8988T (cell line): Measurements from ENCODE around the gene NUBP1.
"Not testable (repeated sequence)": the region's sequence is repeated elsewhere in the genome, so short reads cannot be mapped to it uniquely, and the experiment has no call there.

ENCODE experiments used
- DNase-seq: peaks from one replicate; pipeline ENCODE4 v3.0.0; 2011

Gene NUBP1

GRCh38 chr16:10743610-10744369, at the start of gene NUBP1:
Gene NUBP1, plus strand, starts transcription at chr16:10743842. Its CDS starts 22 bp downstream, at chr16:10743864.
- DNase-seq = peak; percentile 65

- no peak for DNase-seq
Observed at GRCh38 chr16:10693889-10694288, 49.8 kb upstream of the NUBP1 start.

GRCh38 chr16:10694306-10694705, 49.3 kb upstream of the NUBP1 start:
- DNase-seq = no peak

DNA sequence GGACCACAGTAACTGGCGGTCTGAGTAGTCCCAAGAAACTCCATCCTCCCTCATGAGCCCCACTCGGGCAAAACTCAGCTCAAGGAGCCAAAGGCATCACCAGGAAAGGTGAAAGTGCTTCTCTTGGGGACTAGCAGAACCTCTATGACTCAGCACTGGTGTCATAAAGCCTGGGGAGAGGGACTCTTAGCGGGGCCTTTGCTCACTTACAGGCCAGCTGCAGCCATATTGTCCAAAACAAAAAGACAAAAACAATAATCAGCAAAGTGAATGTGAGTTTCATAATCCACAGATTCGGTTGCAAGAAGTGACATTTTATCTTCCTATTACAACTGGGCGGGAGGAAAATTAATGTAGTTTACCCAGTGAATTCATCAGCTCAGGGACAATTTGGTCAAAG, 48.8 kb upstream of the NUBP1 start, which contains the start of gene TEKT5:
TSS of gene TEKT5 (minus strand) at position 101 of the 400 bp plus-strand sequence. CDS start at position 44, 57 bp downstream.
- no peak for DNase-seq

GRCh38 chr16:10699756-10700155, 43.9 kb upstream of the NUBP1 start:
- no peak for DNase-seq

GRCh38 chr16:10708969-10709368, 34.7 kb upstream of the NUBP1 start:
- DNase-seq = no peak

DNA sequence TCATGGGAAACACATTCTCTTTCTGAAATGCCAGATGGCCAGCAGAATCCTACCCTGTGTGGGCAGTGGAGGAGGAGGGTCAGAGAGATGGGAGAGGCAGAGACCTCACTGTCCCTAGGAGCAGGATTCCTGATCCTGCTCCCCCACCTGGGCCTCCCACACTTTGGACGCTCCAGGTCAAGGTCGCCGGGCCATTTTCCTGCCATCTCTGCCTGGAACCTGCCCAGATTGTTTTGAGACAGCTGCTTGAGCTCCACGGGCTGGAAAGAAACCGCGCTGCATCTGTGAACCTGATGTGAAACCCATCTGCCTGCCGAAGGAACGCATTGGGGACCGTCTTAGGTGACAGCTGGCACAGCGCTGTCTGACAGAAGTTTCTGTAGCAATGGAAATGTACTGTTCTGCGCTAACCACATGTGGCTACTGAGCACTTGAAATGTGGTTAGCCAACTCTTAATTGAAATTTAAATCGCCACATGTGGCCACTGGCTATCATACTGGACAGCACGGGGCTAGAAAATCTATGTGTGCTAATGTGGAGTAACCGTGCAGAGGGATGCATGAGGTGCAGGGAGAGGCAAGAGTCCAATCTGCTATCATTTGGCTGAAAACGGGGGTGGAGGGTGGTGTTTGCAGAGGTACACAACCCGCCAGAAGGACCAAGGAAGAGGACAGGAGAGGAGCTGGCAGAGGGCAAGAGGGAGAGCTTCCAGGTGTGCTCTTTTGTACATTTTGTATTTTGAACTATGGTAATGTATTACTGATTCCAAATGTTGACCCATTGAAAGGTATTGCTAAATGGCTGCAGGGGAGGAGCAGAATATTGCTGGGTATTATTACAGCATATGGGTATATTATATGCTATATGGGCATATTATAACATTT, 15.4 kb upstream of the NUBP1 start:
- no peak for DNase-seq

- DNase-seq = no peak
Observed at GRCh38 chr16:10729104-10730048, 14.3 kb upstream of the NUBP1 start.

GRCh38 chr16:10731790-10732189, 11.9 kb upstream of the NUBP1 start:
- no peak for DNase-seq

- peak; percentile 30 for DNase-seq
Observed at GRCh38 chr16:10737068-10737625, 6.5 kb upstream of the NUBP1 start.

DNA sequence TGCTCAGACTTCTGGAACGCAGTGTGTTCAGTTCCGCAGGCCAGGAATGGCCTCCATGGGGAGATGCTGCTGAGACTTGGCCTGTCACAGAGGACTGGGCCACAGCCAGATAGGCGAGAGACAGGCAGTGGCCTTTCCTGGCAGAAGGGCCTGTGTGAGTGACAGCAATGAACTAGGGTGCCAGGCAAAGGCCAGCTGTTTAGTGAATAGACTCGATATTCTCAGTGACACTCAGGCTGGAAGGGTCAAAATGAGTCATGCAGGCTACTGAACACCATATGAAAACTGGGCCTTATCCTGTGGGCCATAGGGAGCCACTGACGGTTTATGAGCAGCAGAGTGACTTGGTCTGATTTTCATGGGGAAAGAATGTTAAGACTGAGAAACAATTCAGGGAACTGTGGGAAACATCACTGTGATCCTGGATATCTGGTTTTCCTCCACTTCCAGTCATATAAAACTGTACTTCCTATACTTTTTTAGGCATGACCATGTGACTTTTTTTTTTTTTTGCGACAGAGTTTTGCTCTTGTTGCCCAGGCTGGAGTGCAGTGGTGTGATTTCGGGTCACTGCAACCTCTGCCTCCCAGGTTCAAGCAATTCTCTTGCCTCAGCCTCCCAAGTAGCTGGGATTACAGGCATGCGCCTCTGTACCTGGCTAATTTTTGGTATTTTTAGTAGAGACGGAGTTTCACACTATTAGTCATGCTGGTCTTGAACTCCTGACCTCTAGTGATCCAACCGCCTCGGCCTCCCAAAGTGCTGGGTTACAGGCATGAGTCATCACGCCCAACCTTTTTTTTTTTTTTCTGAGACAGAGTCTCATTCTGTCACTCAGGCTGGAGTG, 5.2 kb upstream of the NUBP1 start:
- no peak for DNase-seq

DNA sequence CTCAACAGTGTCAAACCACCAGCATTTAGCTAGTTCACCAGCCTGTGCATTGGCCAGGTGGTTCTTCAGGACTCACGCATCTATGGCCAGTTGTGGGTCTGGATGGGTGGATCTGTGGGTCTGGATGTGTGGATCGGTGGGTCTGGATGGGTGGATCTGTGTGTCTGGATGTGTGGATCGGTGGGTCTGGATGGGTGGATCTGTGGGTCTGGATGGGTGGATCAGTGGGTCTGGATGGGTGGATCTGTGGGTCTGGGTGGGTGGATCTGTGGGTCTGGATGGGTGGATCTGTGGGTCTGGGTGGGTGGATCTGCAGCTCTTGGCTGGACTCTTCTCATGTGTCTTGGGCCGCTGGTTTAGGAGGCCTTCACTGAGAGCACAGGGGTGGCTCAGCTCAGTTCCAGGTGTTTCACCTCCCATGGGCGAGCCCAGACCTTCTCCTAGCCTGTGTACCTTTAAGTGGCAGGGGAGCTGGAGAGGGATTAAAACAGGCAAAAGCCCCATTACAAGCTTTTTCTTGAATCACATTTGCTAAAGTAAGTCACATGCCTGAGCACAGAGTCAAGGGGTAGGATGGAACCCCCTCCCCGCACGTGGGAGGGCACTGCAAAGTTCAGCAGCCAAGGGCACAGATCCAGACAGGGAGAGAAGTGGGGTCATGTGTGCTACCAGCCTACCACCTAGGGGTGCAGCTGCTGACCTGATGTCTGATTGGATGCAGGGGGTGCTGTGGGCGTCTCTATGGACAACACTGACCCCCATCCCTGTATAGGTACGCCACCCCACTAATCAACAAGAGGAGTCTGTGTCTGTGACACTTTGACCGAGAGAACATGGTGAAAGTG, 3.4 kb upstream of the NUBP1 start:
- DNase-seq = no peak

DNA sequence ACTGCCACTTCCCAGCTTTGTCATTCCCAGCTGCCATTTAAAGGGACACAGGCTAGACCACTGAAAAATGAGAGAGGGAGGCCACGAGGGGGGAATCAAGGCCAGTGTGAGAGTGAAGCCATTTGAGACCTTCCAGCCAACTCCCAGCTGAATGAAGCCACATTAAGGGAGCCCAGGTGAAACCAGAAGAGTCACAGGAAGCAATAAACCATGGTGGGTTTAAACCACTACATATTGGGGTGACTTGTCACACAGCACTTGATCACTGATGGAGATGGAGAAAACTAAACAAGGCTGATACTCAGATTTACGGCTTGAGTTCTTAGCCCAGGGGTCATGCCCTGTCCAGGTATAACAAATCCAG, 2.8 kb upstream of the NUBP1 start:
- DNase-seq = no peak

- not testable (repeated sequence) for DNase-seq
Observed at GRCh38 chr16:10741249-10741648, 2.4 kb upstream of the NUBP1 start.

DNA sequence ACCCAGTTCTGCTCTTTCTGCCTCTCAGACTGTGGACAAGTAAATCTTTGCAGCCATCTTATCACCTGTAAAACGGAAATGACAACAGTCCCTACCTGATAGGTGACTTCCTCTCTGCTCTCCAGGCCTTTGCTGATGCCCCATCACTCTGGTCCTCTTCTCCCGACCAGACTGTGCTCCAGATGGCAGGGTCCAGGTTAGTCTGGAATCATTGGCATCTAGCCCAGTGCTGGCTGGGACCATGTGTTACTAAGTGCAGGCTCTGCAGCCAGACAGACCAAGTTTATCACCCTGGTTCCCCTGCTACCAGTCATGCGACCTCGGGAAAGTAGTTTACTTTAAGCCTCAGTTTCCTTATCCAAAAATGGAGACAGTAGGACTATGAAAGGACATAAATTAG, 1.8 kb upstream of the NUBP1 start:
- no peak for DNase-seq

DNA sequence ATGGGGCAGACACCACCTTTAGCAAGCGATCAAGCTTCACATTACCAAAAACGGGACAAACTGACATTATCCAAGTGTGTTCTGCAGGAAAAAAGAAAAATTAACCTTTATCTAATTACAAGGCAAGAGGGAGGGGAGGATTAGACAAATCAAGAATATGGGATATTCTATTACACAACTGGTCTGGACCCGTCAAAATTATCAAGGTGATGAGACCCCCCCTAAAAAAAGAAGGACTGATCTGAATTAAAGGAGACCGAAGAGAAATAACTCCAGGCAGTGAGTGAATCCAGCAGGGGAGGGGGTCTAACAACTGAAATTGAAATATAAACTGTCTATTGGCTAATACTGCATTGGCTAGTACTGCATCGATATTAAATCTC, 424 bp upstream of the NUBP1 start:
- no peak for DNase-seq

GRCh38 chr16:10744370-10745030, 858 bp downstream of the NUBP1 start:
- no peak for DNase-seq

DNA sequence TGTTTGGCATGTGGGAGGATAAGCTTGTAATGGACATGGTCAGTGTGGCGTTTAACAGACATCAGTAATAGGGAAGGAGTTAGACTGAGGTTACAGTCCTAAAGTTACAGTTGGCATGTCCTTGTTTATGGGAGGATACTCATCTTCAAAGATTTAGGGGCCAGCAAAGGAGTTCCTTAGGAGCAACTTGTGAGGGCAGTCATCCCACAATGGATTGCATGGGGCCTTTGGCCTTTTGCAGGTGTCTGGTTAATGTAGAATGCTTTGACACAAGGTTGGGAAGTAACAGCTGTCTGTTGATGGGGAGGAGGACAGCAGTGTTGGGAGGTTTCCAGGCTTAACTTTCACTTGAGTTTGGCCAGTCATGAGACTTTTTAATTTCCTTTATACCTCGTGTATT, 2.2 kb downstream of the NUBP1 start:
- DNase-seq = no peak

GRCh38 chr16:10750793-10751192, 7.2 kb downstream of the NUBP1 start:
- no peak for DNase-seq

GRCh38 chr16:10751291-10751697, 7.7 kb downstream of the NUBP1 start:
- no peak for DNase-seq
